ENCODE measurements around the gene ABRACL.

ABRACL gene

DNA sequence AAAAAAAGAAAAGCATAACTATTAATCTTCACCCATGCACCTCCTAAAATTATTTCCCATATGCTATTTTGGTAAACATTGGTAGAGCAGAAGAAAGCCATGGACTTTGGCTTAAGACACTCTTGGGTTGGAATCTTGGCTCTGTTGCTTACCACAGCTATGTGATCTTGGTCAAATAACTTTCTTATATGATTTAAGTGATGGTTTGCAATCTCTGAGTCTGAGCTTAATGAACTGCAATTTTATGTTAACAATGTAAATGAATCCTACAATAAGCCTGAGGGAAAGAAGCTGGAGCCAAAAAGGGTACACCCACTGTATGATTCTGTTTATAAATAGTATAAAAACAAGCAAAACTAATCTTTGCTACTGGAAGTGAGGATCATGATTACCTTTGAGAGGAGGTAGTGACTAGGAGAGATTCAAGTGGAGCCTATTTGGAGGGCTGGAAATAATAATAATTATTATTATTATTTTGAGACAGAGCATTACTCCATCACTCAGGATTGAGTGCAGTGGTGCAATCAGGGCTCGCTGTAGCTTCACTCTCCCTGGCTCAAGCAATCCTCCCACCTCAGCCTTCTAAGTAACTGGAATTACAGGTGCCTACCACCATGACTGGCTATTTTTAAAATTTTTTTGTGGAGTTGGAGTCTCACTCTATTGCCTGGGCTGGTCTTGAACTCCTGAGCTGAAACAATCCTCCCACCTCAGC is 34.5 kb downstream of the ABRACL start:
- no peak for DNase-seq (ENCODE audit: insufficient read length)
- no peak for FAIRE-seq
- TF ChIP-seq TAF1 (IDR thresholded peaks at IDR 0.05; ENCODE audit: borderline replicate concordance, low read depth, low read length), result no peak

- DNase-seq (ENCODE audit: insufficient read length) (no peak), FAIRE-seq (no peak)
- no peak for TF ChIP-seq TAF1 (IDR thresholded peaks at IDR 0.05; ENCODE audit: borderline replicate concordance, low read depth, low read length)
- TF ChIP-seq POLR2AphosphoS5 (IDR thresholded peaks at IDR 0.05; ENCODE audit: low read depth, low read length), result no peak
- no peak for TF ChIP-seq POLR2A (IDR thresholded peaks at IDR 0.05; ENCODE audit: low read depth, low read length)
Observed at GRCh38 chr6:139064981-139065665, 36.6 kb downstream of the ABRACL start.

DNA sequence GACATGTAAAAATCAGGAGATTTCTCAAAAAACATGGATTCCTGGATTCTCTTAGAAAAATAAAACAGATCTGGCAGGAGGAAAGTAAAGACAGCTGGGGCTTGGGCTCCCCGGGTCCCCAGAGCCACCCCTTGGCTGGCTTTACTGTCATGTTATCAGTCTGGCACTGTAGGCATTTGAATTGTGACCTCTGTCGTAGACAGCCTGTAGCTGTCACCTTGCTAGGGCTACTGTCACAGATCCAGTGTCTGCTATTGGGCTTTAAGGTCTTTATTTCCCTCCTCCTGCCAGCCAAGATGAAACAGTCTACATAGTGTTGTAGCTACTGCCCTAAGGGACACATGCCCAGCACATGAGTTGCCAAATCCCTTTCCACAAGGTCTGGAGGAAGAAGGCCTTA is 37.5 kb downstream of the ABRACL start:
- DNase-seq (ENCODE audit: insufficient read length) (no peak), FAIRE-seq (no peak)
- TF ChIP-seq POLR2A (IDR thresholded peaks at IDR 0.05; ENCODE audit: low read depth, low read length) (no peak), TAF1 (IDR thresholded peaks at IDR 0.05; ENCODE audit: borderline replicate concordance, low read depth, low read length) (no peak), POLR2AphosphoS5 (IDR thresholded peaks at IDR 0.05; ENCODE audit: low read depth, low read length) (no peak)

DNA sequence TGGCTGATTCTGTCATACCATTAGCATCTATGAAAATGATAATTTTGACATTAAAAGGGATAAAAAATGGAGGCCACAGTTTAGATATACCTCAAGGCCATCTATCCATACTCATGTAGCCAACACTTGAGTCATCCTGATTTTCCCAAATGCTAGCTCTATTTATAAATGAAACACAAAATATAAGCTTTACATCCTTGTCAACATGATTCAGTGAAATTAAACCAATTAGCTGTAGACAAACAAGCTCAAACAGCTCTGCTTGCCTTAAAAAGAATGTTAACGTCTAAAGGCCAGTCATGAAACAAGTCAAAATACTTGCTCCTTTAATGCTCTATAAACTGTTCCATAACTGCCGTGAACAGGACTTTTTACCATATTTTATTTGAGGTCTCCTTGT is 40.3 kb downstream of the ABRACL start:
- DNase-seq (ENCODE audit: insufficient read length) (no peak), FAIRE-seq (no peak)
- TF ChIP-seq TAF1 (IDR thresholded peaks at IDR 0.05; ENCODE audit: borderline replicate concordance, low read depth, low read length), result no peak
- TF ChIP-seq POLR2AphosphoS5 (IDR thresholded peaks at IDR 0.05; ENCODE audit: low read depth, low read length), result no peak
- no peak for TF ChIP-seq POLR2A (IDR thresholded peaks at IDR 0.05; ENCODE audit: low read depth, low read length)

- FAIRE-seq (no peak), DNase-seq (ENCODE audit: insufficient read length) (no peak)
- no peak for TF ChIP-seq POLR2A (IDR thresholded peaks at IDR 0.05; ENCODE audit: low read depth, low read length)
- TF ChIP-seq POLR2AphosphoS5 (IDR thresholded peaks at IDR 0.05; ENCODE audit: low read depth, low read length), result no peak
- no peak for TF ChIP-seq TAF1 (IDR thresholded peaks at IDR 0.05; ENCODE audit: borderline replicate concordance, low read depth, low read length)
Observed at GRCh38 chr6:139073118-139073517, 44.6 kb downstream of the ABRACL start.

DNA sequence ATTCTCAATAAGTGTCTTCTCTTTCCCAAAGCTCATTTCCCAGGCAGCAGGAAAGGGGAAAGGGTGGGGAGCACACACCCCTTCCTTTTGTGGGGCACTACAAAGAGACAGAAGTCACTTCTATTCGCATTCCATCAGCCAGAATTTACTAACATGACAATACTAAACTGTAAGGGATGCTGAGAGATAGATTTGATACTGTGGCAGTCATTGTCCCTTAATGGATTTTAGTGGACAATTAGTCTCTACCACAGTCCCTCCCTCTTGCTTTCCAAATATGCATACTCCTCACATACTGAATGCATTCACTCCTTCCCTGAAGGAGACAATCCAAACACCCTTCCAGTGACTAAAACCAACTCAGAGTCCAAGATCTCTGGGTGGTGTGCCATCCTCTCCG is 50.5 kb downstream of the ABRACL start:
- no peak for DNase-seq (ENCODE audit: insufficient read length)
- FAIRE-seq, result no peak
- TF ChIP-seq POLR2AphosphoS5 (IDR thresholded peaks at IDR 0.05; ENCODE audit: low read depth, low read length), result no peak
- TF ChIP-seq POLR2A (IDR thresholded peaks at IDR 0.05; ENCODE audit: low read depth, low read length), result no peak
- no peak for TF ChIP-seq TAF1 (IDR thresholded peaks at IDR 0.05; ENCODE audit: borderline replicate concordance, low read depth, low read length)

GRCh38 chr6:139080255-139080920 is 51.8 kb downstream of the ABRACL start:
- no peak for FAIRE-seq
- TF ChIP-seq TAF1 (IDR thresholded peaks at IDR 0.05; ENCODE audit: borderline replicate concordance, low read depth, low read length), result no peak
- no peak for TF ChIP-seq POLR2A (IDR thresholded peaks at IDR 0.05; ENCODE audit: low read depth, low read length)
- no peak for TF ChIP-seq POLR2AphosphoS5 (IDR thresholded peaks at IDR 0.05; ENCODE audit: low read depth, low read length)
- no peak for DNase-seq (ENCODE audit: insufficient read length)

DNA sequence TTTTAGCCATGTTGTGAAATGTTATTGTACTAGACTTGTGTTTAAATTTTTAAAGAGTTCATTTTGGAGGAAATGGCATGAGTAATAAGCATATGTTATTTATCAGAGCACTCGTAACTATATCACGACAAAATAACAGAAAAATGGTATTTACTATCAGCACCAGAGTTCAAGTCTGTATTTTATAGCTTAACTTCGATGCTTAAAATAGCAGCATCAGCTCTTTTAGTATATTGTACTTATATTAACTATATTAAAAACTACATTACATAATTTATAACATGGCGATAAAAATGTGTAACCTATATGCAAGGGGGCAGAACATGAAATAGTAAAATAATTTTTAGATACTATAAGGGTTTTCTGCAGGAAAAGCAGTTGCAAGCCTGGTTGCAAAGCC is 52.9 kb downstream of the ABRACL start:
- DNase-seq (ENCODE audit: insufficient read length) (no peak), FAIRE-seq (no peak)
- TF ChIP-seq TAF1 (IDR thresholded peaks at IDR 0.05; ENCODE audit: borderline replicate concordance, low read depth, low read length), result no peak
- TF ChIP-seq POLR2A (IDR thresholded peaks at IDR 0.05; ENCODE audit: low read depth, low read length), result no peak
- no peak for TF ChIP-seq POLR2AphosphoS5 (IDR thresholded peaks at IDR 0.05; ENCODE audit: low read depth, low read length)

DNA sequence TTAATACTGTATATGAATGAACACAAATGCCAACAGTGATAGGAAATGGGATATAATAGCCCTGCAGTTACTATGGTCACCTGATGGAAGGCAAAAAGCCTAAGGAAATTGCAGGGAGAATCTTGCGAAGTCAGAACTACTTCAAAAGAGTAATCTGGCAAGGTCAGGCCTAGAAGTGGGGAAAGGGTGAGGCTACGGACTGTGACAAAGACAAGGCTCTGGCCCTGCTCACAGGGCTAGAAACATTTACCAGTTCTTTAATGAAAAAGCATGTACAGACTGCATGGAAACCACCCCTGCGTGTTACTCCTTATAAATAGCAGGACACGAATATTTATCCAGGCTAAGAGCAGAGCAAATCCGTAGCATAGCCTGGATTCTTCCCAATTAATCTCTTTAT is 53.8 kb downstream of the ABRACL start:
- FAIRE-seq (no peak), DNase-seq (ENCODE audit: insufficient read length) (no peak)
- no peak for TF ChIP-seq POLR2AphosphoS5 (IDR thresholded peaks at IDR 0.05; ENCODE audit: low read depth, low read length)
- TF ChIP-seq POLR2A (IDR thresholded peaks at IDR 0.05; ENCODE audit: low read depth, low read length), result no peak
- TF ChIP-seq TAF1 (IDR thresholded peaks at IDR 0.05; ENCODE audit: borderline replicate concordance, low read depth, low read length), result no peak

- FAIRE-seq (no peak), DNase-seq (ENCODE audit: insufficient read length) (no peak)
- no peak for TF ChIP-seq TAF1 (IDR thresholded peaks at IDR 0.05; ENCODE audit: borderline replicate concordance, low read depth, low read length)
- no peak for TF ChIP-seq POLR2AphosphoS5 (IDR thresholded peaks at IDR 0.05; ENCODE audit: low read depth, low read length)
- TF ChIP-seq POLR2A (IDR thresholded peaks at IDR 0.05; ENCODE audit: low read depth, low read length), result no peak
Observed at GRCh38 chr6:139091826-139092225, 63.3 kb downstream of the ABRACL start.
